Left ventricle myocardium superior (tissue), 1 donor: ENCODE data around the gene GSTA1. TPM values are rescaled to one million over a fixed set of nuclear protein-coding genes. Genes with fewer than 3 reads are reported as not detected.
"Not testable (repeated sequence)": the region's sequence is repeated elsewhere in the genome, so short reads cannot be mapped to it uniquely, and the experiment has no call there.

Experiments used
- ATAC-seq: fragments of 200-7000 bp; cut with Tn5 transposase; one replicate; pipeline ENCODE4 v1.9.1; 2020; ENCODE audit warnings: mild to moderate bottlenecking, moderate library complexity
- DNase-seq: peaks from one replicate; pipeline ENCODE4 v3.0.0-alpha.2; 2020
- intact Hi-C: fragments of 100-400 bp; cut with micrococcal nuclease; formaldehyde crosslinking; loops from one replicate; pipeline ENCODE4 v1.11.0; 2022
- total RNA-seq: library from RNA; stranded (reverse); fragmentation: NEBNext Ultra II Directional; extraction: Animal tissue kit (Norgen Biotek cat#: 25700); gene quantifications from one replicate; pipeline ENCODE4 v1.2.1, GENCODE V29; 2021
- donor health status: DM: no; HTN: yes; CAD: no; lungs with severe emphysema.

GSTA1 gene
- total RNA-seq, 1 donor from 2014 or later = not detected

GRCh38 chr6:52815167-52816092, 11.8 kb upstream of the GSTA1 start:
- DNase-seq (no peak), ATAC-seq (peak; percentile 67)
- intact Hi-C loops = no loop called here

GRCh38 chr6:52814545-52814944, 10.9 kb upstream of the GSTA1 start:
- intact Hi-C loops, DNase-seq, ATAC-seq: not testable (repeated sequence)

GRCh38 chr6:52809777-52810176, 6.2 kb upstream of the GSTA1 start:
- intact Hi-C loops, DNase-seq, ATAC-seq: not testable (repeated sequence)

GRCh38 chr6:52808660-52809059, 5.0 kb upstream of the GSTA1 start:
- DNase-seq (no peak), ATAC-seq (no peak)
- intact Hi-C loops = no loop called here

- ATAC-seq = no peak
- intact Hi-C loops = no loop called here
These were observed 810 bp downstream of the GSTA1 start for GRCh38 chr6:52802806-52803205.

GRCh38 chr6:52801188-52801841, 2.3 kb downstream of the GSTA1 start:
- no peak for ATAC-seq
- no peak for DNase-seq
- intact Hi-C loops = no loop called here

More at GRCh38 chr6:52802806-52803205, 810 bp downstream of the GSTA1 start:
- DNase-seq = no peak

- ATAC-seq = not testable (repeated sequence)
These were observed 4.3 kb downstream of the GSTA1 start for GRCh38 chr6:52799272-52799671.

GRCh38 chr6:52794366-52794765, 9.2 kb downstream of the GSTA1 start:
- ATAC-seq, DNase-seq, intact Hi-C loops: not testable (repeated sequence)

More at GRCh38 chr6:52799272-52799671, 4.3 kb downstream of the GSTA1 start:
- DNase-seq, intact Hi-C loops: not testable (repeated sequence)

GRCh38 chr6:52790861-52791260, 12.8 kb downstream of the GSTA1 start:
- intact Hi-C loops = no loop called here
- ATAC-seq (no peak), DNase-seq (no peak)

GRCh38 chr6:52789658-52790057, 14.0 kb downstream of the GSTA1 start:
- intact Hi-C loops, DNase-seq, ATAC-seq: not testable (repeated sequence)

GRCh38 chr6:52788478-52788877, 15.1 kb downstream of the GSTA1 start:
- DNase-seq = no peak
- no peak for ATAC-seq
- intact Hi-C loops = no loop called here

- ATAC-seq = no peak
- intact Hi-C loops = no loop called here
- no peak for DNase-seq
These were observed 15.7 kb downstream of the GSTA1 start for GRCh38 chr6:52787917-52788316.

GRCh38 chr6:52786249-52786956, 17.2 kb downstream of the GSTA1 start:
- intact Hi-C loops = no loop called here
- DNase-seq (no peak), ATAC-seq (no peak)

GRCh38 chr6:52782696-52783274, 20.8 kb downstream of the GSTA1 start:
- ATAC-seq, DNase-seq, intact Hi-C loops: not testable (repeated sequence)

- ATAC-seq, intact Hi-C loops, DNase-seq: not testable (repeated sequence)
These were observed 21.4 kb downstream of the GSTA1 start for GRCh38 chr6:52782209-52782608.

GRCh38 chr6:52779237-52779636, 24.4 kb downstream of the GSTA1 start:
- DNase-seq (no peak), ATAC-seq (no peak)
- intact Hi-C loops = no loop called here

- intact Hi-C loops, DNase-seq, ATAC-seq: not testable (repeated sequence)
These were observed 26.8 kb downstream of the GSTA1 start for GRCh38 chr6:52776711-52777351.

- intact Hi-C loops, DNase-seq, ATAC-seq: not testable (repeated sequence)
These were observed 34.2 kb downstream of the GSTA1 start for GRCh38 chr6:52769399-52769798.
